ENCODE data around the gene DMRTA1.
"Not testable (repeated sequence)": the region's sequence is repeated elsewhere in the genome, so short reads cannot be mapped to it uniquely, and the experiment has no call there.

DMRTA1 gene, protein sequence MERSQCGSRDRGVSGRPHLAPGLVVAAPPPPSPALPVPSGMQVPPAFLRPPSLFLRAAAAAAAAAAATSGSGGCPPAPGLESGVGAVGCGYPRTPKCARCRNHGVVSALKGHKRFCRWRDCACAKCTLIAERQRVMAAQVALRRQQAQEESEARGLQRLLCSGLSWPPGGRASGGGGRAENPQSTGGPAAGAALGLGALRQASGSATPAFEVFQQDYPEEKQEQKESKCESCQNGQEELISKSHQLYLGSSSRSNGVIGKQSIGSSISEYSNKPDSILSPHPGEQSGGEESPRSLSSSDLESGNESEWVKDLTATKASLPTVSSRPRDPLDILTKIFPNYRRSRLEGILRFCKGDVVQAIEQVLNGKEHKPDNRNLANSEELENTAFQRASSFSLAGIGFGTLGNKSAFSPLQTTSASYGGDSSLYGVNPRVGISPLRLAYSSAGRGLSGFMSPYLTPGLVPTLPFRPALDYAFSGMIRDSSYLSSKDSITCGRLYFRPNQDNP

DNA sequence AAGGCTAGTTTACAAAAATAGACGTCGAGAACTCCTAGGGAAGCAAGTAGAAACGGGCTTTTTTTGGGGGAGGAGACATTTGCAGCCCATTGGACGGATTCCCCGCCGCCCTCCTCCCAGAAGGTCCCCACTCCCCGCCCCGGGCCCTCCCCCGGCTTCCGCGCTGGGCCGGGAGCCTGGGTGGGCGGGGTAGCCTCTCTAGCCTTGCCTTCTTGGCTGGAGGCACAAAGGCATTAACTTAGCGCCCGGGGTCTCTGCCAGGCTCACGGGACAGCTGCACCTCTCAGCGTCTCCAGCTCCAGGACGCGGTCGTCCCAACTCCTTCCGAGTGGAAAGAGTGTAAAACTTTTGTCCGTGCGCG lies at the start of gene DMRTA1:
DMRTA1 (plus strand) TSS at position 236 of the 361 bp plus-strand sequence. CDS start 242 bp downstream, outside the sequence.
- DNase-seq (ENCODE audit: low read depth, low spot score): no peak

GRCh38 chr9:22401671-22402070 lies 45.0 kb upstream of the DMRTA1 start:
- DNase-seq (ENCODE audit: low read depth, low spot score): no peak

- DNase-seq (ENCODE audit: low read depth, low spot score): no peak
Observed at GRCh38 chr9:22405869-22406659, 40.6 kb upstream of the DMRTA1 start.

- DNase-seq (ENCODE audit: low read depth, low spot score): no peak
Observed at GRCh38 chr9:22413884-22414283, 32.7 kb upstream of the DMRTA1 start.

DNA sequence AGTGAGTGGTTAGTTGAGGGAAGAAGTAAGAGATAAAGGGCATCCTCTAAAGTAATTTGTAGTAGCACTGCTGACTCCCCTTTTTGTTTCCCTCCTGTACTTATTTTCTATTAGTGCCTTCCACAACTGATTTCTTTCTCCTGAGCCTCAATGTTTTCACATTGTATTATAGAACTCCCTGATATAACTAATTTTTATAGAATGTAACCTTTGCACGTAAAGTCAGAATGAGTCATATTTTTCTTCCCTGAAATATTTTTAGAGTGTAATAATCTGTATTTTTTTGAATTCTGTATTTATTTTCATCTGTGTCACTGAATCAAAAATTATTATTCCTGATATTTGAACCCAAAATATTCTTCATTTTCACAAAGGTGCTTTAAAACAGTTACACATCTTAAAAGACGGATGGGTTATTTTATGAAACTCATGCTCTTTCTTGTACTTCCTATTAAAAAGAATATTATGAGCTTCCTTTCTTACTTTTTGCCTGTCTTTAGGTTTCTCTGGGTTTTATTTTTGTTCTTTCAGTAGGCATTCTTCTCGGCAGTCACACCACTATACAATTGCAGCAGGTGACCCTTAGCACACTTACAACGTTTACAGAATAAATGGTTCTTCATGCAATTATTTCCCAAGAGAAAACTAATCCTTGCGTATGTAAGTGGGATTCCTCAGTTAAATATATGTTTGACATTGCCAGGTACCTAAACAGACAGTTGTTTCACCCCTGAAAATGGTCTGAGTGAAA lies 30.5 kb upstream of the DMRTA1 start:
- no peak for DNase-seq (ENCODE audit: low read depth, low spot score)

GRCh38 chr9:22416692-22417060 lies 29.9 kb upstream of the DMRTA1 start:
- DNase-seq (ENCODE audit: low read depth, low spot score): no peak

GRCh38 chr9:22423566-22423965 lies 23.1 kb upstream of the DMRTA1 start:
- DNase-seq (ENCODE audit: low read depth, low spot score): no peak

GRCh38 chr9:22424616-22425015 lies 22.0 kb upstream of the DMRTA1 start:
- no peak for DNase-seq (ENCODE audit: low read depth, low spot score)

GRCh38 chr9:22425551-22425950 lies 21.1 kb upstream of the DMRTA1 start:
- no peak for DNase-seq (ENCODE audit: low read depth, low spot score)

GRCh38 chr9:22427226-22427880 lies 19.3 kb upstream of the DMRTA1 start:
- DNase-seq (ENCODE audit: low read depth, low spot score): no peak

GRCh38 chr9:22433691-22434090 lies 12.9 kb upstream of the DMRTA1 start:
- no peak for DNase-seq (ENCODE audit: low read depth, low spot score)

GRCh38 chr9:22435252-22435651 lies 11.4 kb upstream of the DMRTA1 start:
- not testable (repeated sequence) for DNase-seq (ENCODE audit: low read depth, low spot score)

DNA sequence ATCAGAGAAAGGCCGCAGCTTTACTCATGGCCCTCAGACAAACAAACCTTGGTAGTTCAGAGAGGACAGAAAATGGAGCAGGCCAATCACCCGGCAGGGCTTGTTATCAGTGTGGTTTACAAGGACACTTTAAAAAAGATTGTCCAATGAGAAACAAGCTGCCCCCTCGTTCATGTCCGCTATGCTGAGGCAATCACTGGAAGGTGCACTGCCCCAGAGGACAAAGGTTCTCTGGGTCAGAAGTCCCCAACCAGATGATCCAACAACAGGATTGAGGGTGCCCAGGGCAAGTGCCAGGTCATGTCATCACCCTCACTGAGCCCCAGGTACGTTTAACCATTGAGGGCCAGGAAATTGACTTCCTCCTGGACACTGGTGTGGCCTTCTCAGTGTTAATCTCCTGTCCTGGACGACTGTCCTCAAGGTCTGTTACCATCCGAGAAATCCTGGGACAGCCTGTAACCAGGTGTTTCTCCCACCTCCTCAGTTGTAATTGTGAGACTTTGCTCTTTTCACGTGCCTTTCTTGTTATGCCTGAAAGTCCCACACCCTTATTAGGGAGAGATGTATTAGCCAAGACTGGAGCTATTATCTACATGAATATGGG lies 9.1 kb upstream of the DMRTA1 start:
- DNase-seq (ENCODE audit: low read depth, low spot score): not testable (repeated sequence)

GRCh38 chr9:22440841-22441240 lies 5.8 kb upstream of the DMRTA1 start:
- no peak for DNase-seq (ENCODE audit: low read depth, low spot score)

DNA sequence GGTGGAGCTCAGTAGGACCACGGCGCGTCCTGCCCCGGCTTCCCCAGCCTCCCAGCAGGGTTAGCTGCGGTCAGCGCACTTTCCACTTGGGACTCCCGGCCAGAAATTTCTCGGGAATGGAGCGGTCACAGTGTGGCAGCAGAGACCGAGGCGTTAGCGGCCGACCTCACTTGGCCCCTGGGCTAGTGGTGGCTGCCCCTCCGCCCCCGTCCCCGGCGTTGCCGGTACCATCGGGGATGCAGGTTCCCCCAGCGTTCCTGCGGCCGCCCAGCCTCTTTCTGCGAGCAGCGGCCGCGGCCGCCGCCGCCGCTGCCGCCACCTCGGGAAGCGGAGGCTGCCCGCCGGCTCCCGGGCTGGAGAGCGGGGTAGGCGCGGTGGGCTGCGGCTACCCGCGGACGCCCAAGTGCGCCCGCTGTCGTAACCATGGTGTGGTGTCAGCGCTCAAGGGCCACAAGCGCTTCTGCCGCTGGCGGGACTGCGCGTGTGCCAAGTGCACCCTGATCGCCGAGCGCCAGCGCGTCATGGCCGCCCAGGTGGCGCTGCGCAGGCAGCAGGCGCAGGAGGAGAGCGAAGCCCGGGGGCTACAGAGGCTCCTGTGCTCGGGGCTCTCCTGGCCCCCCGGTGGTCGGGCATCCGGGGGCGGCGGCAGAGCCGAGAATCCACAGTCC lies 460 bp downstream of the DMRTA1 start:
- no peak for DNase-seq (ENCODE audit: low read depth, low spot score)

DNA sequence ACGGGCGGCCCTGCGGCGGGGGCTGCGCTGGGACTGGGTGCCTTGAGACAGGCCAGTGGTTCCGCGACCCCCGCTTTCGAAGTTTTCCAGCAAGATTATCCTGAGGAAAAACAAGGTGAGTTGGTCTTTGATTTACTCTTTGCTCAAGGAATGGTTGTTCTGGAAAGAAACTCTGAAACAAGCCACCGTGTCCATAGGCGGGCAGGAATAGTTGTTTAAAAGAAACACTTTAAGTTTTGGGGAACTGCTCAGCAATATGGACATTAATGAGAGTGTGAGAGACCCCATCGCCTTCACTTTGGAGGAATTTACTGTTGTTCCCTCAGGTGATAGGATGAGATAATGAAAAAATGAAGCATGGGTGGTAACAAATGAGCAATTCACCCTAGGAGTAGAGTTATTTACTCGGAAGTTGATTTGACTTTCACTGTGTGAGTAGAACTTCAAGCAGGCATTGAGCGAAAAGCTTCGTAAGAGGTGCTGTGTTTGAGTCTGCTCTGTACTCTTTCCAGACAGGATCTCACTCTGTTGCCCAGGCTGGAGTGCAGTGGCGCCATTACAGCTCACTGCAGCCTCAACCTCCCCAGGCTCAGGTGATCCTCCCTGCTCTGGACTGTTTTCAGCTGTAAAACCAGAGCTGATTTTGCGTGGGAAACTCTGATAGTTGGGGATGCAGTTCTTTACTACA lies 1.1 kb downstream of the DMRTA1 start:
- DNase-seq (ENCODE audit: low read depth, low spot score): no peak

DNA sequence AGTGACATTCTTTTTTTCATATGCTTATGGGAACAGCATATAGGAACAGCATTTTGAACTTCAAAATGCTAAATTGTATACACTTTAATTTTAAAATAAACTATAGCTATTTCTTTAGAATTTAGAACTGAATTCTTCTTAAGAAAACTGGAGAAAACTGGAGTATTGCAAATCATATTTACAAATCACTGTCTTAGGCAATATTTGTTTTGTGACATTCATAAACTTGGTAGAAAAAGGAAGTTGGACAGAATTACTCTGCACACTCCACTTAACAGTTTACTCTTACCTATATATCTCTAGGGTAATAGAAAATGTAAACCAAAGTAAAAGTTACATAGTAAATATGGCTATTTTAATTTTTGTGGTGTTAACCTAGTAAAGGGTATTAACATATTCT lies 3.1 kb downstream of the DMRTA1 start:
- DNase-seq (ENCODE audit: low read depth, low spot score): no peak

DNA sequence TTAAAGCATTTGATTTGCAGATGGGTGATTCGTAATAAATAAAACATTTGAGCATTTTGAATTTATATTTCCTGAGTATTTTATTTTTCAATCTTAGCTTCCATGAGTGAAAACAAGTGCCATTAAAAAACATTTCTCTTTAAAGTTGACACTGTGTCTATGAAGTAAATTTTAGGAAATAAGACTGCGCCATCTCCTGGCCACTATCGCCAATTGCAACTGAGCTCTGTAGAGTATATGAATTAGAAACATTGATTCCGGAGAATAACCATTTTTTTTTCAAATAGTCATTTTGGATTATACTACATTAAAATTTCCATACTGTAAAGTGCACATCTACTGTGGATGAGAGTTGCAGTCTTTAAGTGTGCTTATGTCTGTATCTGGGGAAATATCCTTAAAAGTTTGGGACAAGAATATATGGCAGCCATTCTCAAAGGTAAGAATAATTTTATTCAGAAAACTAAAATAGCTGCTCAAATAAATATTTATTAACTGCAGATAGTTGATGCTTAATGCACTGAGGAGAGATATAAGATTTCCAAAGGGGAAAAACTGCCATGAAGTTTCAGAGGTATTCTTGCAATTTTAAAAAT lies 5.9 kb downstream of the DMRTA1 start:
- no peak for DNase-seq (ENCODE audit: low read depth, low spot score)

DNA sequence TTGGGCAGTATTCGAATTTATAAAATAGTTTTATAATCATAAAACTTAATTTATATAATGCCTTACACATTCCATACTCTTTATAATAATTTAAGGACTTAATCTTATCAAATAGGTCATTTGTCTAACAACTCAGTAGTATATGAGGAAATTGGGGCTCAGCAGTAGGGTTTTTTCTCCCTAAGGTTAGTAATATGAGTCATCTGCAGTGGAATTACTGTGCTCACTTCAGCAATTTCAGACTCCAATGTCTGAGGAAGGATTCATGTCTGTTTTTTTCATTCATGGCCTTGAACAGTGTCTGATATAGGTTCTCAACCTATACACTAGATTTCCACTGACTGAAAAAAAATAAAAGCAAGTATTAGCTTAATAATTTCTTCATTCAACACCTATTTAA lies 7.4 kb downstream of the DMRTA1 start:
- no peak for DNase-seq (ENCODE audit: low read depth, low spot score)

DNA sequence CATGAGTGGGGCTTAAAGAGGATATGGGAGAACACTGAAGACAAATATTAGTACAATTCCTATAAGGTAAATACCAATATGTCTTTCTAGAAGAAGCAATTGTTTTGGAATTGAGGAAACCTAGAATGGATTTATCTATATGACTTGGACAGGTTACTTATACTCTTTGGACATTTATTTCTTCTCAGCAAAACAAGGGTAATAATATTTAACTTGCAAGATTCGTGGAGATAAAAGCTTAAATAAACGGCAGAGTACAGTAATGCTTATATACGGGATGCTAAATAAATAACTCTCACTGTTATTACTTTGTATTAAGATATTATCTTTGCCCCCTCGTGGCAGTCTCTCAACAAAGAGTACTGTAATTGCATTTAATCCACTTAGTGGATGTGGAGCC lies 8.6 kb downstream of the DMRTA1 start:
- no peak for DNase-seq (ENCODE audit: low read depth, low spot score)
